OCI-LY3 (cell line): ENCODE results near the gene GPR42.

ENCODE experiments used
- EZH2phosphoT487 ChIP-seq: fragments of 200-600 bp; shearing (Covaris generic); IDR thresholded peaks from 2 replicates; pipeline ENCODE4 v1.6.1; 2018; ENCODE audit warnings: antibody characterized with exemption, mixed run types, low read depth
- TF ChIP-seq, protein P1 (sequence below): fragments of 200-600, 300-600 bp; sonication (generic); IDR thresholded peaks from 2 replicates; pipeline ENCODE4 v1.5.1; 2014; ENCODE audit warnings: antibody characterized with exemption, low read length, low read depth

DNA sequence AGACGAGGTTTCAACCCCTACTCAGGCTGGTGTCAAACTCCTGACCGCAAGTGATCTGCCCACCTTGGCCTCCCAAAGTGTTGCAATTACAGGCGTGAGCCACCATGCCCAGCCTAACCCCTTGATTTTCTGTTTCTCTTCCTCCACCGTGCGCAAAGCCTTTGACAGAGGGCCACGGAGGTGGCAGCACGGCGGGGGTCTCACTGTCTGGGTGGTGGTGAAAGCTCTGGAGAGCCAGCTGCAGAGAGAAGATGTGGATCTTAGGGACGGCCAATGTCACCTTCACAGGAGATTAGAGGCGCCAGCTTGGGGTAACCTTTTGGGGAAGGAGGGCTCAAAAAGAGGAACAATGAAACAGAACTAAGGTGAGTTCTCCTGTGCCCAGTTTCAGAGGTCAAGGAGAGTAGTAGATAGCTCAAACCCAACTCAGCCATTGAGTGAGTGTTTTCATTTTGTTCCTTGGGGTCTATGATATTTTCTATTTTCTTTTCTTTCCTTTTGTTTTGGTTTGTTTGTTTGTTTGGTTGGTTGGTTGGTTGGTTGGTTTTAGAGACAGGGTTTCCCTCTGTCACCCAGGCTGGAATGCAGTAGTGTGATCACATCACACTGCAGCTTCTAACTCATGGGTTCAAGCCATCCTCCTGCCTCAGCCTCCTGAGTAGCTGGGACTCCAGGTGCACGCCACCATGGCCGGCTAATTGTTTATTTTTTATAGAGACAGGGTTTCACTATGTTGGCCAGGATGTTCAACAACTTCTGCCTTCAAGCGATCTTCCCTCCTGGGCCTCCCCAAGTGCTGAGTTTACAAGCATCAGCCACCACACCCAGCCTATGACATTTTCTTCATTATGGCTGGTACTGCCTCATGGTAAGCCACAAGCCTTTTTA is 37.7 kb downstream of the GPR42 start:
- TF ChIP-seq, protein P1, sequence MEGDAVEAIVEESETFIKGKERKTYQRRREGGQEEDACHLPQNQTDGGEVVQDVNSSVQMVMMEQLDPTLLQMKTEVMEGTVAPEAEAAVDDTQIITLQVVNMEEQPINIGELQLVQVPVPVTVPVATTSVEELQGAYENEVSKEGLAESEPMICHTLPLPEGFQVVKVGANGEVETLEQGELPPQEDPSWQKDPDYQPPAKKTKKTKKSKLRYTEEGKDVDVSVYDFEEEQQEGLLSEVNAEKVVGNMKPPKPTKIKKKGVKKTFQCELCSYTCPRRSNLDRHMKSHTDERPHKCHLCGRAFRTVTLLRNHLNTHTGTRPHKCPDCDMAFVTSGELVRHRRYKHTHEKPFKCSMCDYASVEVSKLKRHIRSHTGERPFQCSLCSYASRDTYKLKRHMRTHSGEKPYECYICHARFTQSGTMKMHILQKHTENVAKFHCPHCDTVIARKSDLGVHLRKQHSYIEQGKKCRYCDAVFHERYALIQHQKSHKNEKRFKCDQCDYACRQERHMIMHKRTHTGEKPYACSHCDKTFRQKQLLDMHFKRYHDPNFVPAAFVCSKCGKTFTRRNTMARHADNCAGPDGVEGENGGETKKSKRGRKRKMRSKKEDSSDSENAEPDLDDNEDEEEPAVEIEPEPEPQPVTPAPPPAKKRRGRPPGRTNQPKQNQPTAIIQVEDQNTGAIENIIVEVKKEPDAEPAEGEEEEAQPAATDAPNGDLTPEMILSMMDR: no peak
- no peak for TF ChIP-seq EZH2phosphoT487
